GM08714 (cell line): ENCODE results near the gene XPR1.

Source experiments
- H3K4me3 ChIP-seq: fragments of 200-500 bp; sonication (Bioruptor generic); 2 replicates; pipeline ENCODE4 v1.5.1; 2014; ENCODE audit warnings: mild to moderate bottlenecking, low read length, inconsistent platforms
- ZNF274 ChIP-seq: IDR thresholded peaks from 2 replicates; pipeline ENCODE4 v1.6.1; 2012; ENCODE audit warnings: mild to moderate bottlenecking, low read depth, low read length

XPR1 gene

DNA sequence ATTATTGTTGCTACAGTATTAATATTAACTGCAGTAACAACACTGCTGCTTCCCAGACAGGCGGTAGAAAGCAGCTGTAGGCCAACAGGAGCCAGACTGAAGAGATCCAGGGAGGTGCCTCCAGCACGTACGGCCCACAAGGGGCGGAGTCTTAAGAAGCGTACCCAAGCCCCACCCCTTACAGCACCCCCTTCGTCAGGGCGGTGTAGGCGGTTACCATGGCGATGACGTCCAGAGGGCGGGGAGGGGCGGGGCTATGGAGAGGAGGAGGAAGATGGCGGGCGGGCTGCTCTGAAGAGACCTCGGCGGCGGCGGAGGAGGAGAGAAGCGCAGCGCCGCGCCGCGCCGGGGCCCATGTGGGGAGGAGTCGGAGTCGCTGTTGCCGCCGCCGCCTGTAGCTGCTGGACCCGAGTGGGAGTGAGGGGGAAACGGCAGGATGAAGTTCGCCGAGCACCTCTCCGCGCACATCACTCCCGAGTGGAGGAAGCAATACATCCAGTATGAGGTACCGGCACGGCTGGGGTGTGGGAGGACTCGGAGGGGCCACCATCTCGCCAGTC lies at the start of gene XPR1:
XPR1 (plus strand) TSS at position 257 of the 560 bp plus-strand sequence; CDS start at position 437, 180 bp downstream.
- TF ChIP-seq ZNF274: no peak
- peak within 1 kb of the TSS; percentile 84 for H3K4me3 ChIP-seq

DNA sequence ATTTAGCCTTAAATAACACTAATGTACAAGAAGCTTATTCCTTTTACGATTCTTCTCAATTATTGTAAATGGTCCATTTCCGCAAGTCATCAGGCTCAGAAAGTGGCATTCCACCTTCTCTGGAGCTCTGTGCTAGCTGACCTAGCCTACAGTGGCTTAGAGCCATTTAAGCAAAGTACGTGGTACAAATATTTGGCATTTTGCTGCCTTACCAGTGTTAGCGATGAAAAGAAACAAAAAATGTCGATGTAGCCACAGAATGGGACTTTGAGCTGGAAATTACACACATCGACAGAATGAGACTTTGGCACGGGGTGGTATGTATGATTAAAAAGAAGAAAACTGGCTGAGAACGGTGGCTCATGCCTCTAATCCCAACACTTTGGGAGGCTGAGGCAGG lies 47.0 kb upstream of the XPR1 start:
- no peak overlapping the region for H3K4me3 ChIP-seq
- TF ChIP-seq ZNF274: no peak

DNA sequence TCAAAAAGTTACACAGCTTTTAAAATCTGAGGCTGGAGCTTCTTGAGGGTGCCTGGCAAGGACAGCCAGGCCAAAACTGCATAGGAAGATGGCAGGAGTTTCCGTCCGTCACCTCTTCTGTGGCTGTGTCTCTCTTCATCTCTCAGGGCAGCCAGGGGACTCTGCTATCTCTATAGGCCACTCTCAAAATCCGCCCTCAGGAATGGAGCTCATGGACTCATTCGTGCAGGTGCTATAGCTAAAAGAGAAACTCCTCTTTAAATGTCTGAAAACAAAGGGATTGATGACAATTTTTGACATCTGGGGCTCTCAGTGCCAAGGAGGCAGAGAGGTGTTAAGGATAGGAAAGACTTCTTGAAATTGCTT lies 45.8 kb upstream of the XPR1 start:
- no peak for TF ChIP-seq ZNF274
- no peak overlapping the region for H3K4me3 ChIP-seq

DNA sequence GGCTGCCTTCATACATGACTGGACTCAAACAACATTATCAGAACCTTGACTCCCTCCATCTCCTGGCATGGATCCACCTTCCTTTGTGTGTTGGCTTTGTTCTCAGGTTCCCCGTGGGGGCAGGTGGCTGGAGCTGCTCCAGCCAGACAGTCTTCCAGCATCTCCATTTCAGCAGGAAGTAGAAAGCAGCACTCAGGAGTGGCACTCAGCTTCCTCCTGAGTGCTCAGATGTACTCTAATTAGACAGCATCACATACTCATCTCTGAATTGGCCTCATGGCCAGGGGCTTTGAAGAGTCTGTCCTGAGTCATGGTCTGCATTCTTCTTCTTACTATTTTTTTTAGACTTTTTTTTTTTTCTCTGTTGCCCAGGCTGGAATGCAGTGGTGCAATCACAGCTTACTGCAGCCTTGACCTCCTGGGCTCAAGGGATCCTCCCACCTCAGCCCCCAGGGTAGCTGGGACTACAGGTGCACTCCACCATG lies 45.1 kb upstream of the XPR1 start:
- TF ChIP-seq ZNF274: no peak
- H3K4me3 ChIP-seq: no peak overlapping the region

- H3K4me3 ChIP-seq: no peak overlapping the region
- TF ChIP-seq ZNF274: no peak
Observed at GRCh38 chr1:180588121-180588520, 43.7 kb upstream of the XPR1 start.

GRCh38 chr1:180590889-180591288 lies 40.9 kb upstream of the XPR1 start:
- no peak overlapping the region for H3K4me3 ChIP-seq
- TF ChIP-seq ZNF274: no peak

DNA sequence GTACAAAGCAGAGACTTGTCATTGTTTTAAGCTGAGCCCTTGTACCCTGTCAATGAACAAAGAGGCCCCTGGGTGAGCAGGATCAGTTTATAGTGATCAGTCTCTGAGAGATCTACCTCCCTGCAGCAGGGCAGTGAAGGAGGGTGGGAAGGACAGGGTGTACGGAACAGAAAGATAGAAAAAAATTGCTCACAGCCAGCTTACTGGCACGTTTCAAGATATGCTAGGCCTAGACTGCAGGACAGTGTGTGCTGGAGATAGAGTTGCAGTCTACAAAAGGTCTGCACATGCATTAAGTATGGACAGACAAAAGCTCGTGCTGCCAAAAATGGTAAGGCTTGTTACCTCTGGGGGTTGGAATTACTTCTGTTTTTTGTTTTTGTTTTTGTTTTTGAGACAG lies 38.4 kb upstream of the XPR1 start:
- TF ChIP-seq ZNF274: no peak
- H3K4me3 ChIP-seq: no peak overlapping the region

GRCh38 chr1:180594723-180595122 lies 37.1 kb upstream of the XPR1 start:
- no peak for TF ChIP-seq ZNF274
- H3K4me3 ChIP-seq: no peak overlapping the region

- no peak overlapping the region for H3K4me3 ChIP-seq
- no peak for TF ChIP-seq ZNF274
Observed at GRCh38 chr1:180595966-180596365, 35.9 kb upstream of the XPR1 start.

DNA sequence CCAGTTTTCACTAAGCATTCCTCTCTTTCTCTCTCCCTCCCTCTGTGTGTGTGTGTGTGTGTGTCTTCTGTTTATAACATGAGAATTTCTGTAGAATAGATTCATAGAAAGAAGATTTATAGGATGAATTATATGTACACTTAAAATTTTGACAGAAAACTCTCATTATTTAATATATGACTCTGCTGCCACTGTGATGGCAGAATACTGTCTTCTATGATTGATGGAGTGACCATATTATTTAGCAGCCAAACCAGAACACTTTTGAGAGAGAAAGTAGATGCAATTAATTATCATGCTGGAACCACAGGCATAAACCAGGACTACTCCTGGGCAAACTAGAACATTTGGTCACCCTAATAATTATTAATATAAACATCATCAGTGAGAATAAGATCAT lies 34.3 kb upstream of the XPR1 start:
- TF ChIP-seq ZNF274: no peak
- H3K4me3 ChIP-seq: no peak overlapping the region

- TF ChIP-seq ZNF274: no peak
- H3K4me3 ChIP-seq: no peak overlapping the region
Observed at GRCh38 chr1:180598333-180598974, 33.4 kb upstream of the XPR1 start.

DNA sequence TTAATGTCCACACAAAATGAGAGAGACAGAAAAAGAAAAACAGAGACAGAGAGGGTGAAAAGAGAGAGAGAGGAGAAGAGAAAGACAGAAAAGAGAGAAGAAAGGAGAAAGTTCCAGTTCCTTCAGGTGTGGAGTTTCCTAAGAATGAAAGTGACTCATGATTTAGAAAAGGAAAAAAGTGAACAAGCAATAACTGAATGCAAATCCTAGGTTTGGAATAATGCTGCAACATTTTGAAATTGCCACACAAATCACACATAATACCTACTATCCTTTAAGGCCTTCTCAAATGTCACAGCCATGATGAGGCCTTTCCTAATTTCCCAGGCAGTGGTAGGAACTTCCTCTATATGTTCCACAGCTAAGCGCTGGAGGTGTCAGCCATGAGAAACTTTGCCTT lies 31.5 kb upstream of the XPR1 start:
- H3K4me3 ChIP-seq: no peak overlapping the region
- TF ChIP-seq ZNF274: no peak

DNA sequence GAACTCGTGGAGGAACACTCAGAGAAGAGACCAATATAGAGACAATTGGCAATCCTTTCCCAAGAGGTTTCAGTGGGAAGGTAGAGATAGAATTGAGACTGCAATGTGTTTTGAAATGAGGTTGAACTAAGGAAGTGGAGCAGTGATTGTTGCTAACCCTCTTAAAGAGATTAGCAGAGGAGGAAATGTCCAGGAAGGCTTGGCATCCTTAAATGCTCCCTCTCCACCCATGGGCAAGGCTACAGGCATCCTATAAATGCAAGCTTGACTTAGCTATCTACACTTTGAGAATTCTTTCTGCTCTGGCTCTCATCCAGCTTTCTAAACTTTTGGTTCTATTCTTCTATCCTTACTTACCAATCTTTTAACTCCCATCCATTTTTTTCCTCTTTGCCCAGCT lies 30.3 kb upstream of the XPR1 start:
- no peak for TF ChIP-seq ZNF274
- H3K4me3 ChIP-seq: no peak overlapping the region

- no peak for TF ChIP-seq ZNF274
Observed at GRCh38 chr1:180603223-180603849, 28.5 kb upstream of the XPR1 start.

GRCh38 chr1:180603850-180604226 lies 28.0 kb upstream of the XPR1 start:
- TF ChIP-seq ZNF274: no peak
- H3K4me3 ChIP-seq: no peak overlapping the region

More at GRCh38 chr1:180603223-180603849, 28.5 kb upstream of the XPR1 start:
- no peak overlapping the region for H3K4me3 ChIP-seq

DNA sequence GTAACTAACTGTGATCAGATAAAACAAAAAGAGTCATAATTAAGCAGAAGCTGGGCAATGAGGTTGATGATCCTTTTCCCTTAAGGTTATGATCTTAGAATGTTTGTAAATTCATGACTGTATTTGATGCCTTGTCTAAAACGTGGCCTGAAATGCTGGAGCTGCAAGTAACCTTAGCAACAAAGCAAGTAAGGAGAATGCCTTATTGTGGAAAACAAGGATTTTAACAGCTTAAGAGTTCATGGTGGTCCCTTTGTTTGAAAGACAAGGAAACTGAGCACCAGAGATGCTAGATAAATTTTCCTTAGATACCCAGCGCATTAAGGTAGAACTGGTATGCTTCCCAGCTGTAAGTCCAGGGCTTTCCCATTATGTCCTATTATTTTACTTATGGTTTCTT lies 25.7 kb upstream of the XPR1 start:
- no peak for TF ChIP-seq ZNF274
- no peak overlapping the region for H3K4me3 ChIP-seq
